NCI-H1694 (cell line): Measurements from ENCODE around the gene SCARB1.

ENCODE experiments used
- DNase-seq: peaks from one replicate; lab custom pipeline; 2025; lab: John Stamatoyannopoulos, UW

The SCARB1 gene

DNA sequence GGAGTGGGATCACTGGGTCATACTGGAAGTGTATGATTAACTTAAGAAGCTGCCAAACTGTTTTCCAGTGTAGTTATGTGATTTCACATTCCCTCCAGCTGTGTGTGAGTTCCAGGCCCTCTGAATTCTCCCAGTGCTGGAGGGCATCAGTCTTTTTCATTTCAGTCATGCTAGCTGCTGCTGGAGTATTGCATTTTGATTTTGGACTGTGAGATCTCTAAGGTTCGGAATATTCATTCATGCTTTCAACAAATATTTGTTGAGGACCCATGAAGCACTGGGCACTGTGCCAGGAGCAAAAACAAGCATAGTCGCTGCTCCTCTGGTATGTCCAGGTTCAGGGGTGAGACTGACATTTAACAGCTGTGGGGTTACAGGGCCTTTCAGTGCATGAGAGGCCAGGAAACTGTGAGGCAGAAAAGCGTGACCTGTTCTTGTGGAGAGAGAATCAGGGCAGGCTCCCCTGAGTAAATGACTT lies 133.2 kb downstream of the SCARB1 start:
- no peak for DNase-seq

DNA sequence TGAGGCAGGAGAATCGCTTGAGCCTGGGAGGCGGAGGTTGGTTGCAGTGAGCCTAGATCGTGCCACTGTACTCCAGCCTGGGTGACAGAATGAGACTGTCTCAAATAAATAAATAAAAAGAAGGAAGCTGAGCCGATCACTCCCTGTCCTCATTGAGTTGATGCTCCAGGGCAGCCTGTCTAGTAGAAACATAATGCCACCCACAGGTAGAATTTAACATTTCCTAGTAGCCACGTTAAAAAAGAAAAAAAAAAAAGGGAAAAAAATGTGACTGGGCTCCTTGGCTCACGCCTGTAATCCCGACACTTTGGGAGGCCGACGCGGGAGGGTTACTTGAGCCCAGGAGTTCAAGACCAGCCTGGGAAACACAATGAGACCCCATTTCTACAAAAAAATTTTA lies 135.7 kb downstream of the SCARB1 start:
- DNase-seq: no peak

DNA sequence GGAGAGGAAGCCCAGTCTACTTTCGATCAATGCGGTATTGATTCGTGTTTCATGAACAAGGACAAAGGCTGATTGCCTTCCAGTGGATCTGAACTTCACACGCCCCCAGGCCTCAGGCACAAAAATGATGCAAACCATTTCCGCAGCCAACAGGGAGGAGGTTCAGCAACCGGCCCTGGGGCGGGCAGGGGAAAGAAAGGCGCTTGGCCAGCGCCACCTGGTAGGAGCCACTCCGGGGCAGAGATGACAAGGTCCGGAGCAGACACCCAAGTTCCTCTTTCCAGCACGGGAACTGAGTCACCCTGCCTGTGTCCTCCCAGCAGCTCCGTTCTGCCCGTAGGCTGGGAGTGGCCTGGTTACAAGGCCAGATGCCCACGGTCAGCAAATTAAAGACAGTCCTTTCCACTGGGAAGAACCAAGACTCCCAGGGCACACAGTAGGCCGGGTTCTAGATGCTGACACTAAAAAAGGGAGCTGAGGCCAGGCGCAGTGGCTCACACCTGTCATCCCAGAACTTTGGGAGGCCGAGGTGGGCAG lies 136.3 kb downstream of the SCARB1 start:
- DNase-seq: no peak
